ENCODE data around the gene CCDC15. TPM values are rescaled to one million over a fixed set of nuclear protein-coding genes. Genes with fewer than 3 reads are reported as not detected.

Gene CCDC15
- total and polyA plus RNA-seq, 2 experiments from 2014 or later: 2.9 to 3.3 TPM

- no peak for TF ChIP-seq ZNF462 (CRISPR knock-in tag; IDR thresholded peaks at IDR 0.05)
- TF ChIP-seq ZNF331 (CRISPR knock-in tag; IDR thresholded peaks at IDR 0.05; ENCODE audit: low read depth): no peak
- TF ChIP-seq CTCF (conservative IDR thresholded peaks at IDR 0.05; ENCODE audit: low read depth in 2 of 2): no peak
- TF ChIP-seq, protein P1, sequence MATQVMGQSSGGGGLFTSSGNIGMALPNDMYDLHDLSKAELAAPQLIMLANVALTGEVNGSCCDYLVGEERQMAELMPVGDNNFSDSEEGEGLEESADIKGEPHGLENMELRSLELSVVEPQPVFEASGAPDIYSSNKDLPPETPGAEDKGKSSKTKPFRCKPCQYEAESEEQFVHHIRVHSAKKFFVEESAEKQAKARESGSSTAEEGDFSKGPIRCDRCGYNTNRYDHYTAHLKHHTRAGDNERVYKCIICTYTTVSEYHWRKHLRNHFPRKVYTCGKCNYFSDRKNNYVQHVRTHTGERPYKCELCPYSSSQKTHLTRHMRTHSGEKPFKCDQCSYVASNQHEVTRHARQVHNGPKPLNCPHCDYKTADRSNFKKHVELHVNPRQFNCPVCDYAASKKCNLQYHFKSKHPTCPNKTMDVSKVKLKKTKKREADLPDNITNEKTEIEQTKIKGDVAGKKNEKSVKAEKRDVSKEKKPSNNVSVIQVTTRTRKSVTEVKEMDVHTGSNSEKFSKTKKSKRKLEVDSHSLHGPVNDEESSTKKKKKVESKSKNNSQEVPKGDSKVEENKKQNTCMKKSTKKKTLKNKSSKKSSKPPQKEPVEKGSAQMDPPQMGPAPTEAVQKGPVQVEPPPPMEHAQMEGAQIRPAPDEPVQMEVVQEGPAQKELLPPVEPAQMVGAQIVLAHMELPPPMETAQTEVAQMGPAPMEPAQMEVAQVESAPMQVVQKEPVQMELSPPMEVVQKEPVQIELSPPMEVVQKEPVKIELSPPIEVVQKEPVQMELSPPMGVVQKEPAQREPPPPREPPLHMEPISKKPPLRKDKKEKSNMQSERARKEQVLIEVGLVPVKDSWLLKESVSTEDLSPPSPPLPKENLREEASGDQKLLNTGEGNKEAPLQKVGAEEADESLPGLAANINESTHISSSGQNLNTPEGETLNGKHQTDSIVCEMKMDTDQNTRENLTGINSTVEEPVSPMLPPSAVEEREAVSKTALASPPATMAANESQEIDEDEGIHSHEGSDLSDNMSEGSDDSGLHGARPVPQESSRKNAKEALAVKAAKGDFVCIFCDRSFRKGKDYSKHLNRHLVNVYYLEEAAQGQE (IDR thresholded peaks at IDR 0.05; ENCODE audit: unreplicated experiment): no peak
- TF ChIP-seq EZH2 (IDR thresholded peaks at IDR 0.05; ENCODE audit: low read depth, unreplicated experiment): no peak
- TF ChIP-seq ZNF114 (CRISPR knock-in tag; IDR thresholded peaks at IDR 0.05): no peak
- no peak for TF ChIP-seq CREB1 (CRISPR knock-in tag; IDR thresholded peaks at IDR 0.05; ENCODE audit: low read depth)
- no peak for TF ChIP-seq EZH2phosphoT487 (IDR thresholded peaks at IDR 0.05; ENCODE audit: unreplicated experiment)
- no peak for TF ChIP-seq STAT1 (IDR thresholded peaks at IDR 0.05; ENCODE audit: unreplicated experiment)
- TF ChIP-seq, protein P2, sequence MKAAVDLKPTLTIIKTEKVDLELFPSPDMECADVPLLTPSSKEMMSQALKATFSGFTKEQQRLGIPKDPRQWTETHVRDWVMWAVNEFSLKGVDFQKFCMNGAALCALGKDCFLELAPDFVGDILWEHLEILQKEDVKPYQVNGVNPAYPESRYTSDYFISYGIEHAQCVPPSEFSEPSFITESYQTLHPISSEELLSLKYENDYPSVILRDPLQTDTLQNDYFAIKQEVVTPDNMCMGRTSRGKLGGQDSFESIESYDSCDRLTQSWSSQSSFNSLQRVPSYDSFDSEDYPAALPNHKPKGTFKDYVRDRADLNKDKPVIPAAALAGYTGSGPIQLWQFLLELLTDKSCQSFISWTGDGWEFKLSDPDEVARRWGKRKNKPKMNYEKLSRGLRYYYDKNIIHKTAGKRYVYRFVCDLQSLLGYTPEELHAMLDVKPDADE (IDR thresholded peaks at IDR 0.05): no peak
- no peak for TF ChIP-seq JUNB (IDR thresholded peaks at IDR 0.05; ENCODE audit: unreplicated experiment)
- no peak for TF ChIP-seq NANOG (IDR thresholded peaks at IDR 0.05; ENCODE audit: borderline replicate concordance)
- TF ChIP-seq POLR2AphosphoS5 (IDR thresholded peaks at IDR 0.05; ENCODE audit: low read depth): no peak
- H3K4me3 Mint-ChIP-seq: no peak overlapping the region
- no peak overlapping the region for H2AFZ ChIP-seq
- ATAC-seq (no peak), DNase-seq (ENCODE audit: low spot score) (no peak)
- peaks cover 3% of the 10 kb centered on the region for H3K27me3 Mint-ChIP-seq (ENCODE audit: insufficient read depth, low read depth, poor library complexity)
- no peak overlapping the region for H3K27ac Mint-ChIP-seq
- H3K27me3 ChIP-seq (ENCODE audit: insufficient read depth): peaks cover 4% of the 10 kb centered on the region; the same call in 1 of the 2 replicates
- H3F3A ChIP-seq (replicated peaks; ENCODE audit: low read depth): no peaks in the 10 kb centered on the region
- no peak overlapping the region for H3K4me3 ChIP-seq
- no peaks in the 10 kb centered on the region for H3K79me2 ChIP-seq (replicated peaks; ENCODE audit: insufficient read depth)
- H3K27ac ChIP-seq (ENCODE audit: low read depth): no peak overlapping the region
- no peak overlapping the region for H3K4me2 ChIP-seq
- no peaks in the 10 kb centered on the region for H4K20me1 ChIP-seq (replicated peaks; ENCODE audit: insufficient read depth)
- no peaks in the 10 kb centered on the region for H3K36me3 ChIP-seq (ENCODE audit: insufficient read depth)
- no peaks in the 10 kb centered on the region for H3K9me2 ChIP-seq (ENCODE audit: insufficient read depth)
- no peaks in the 10 kb centered on the region for H3K4me1 ChIP-seq (ENCODE audit: insufficient read depth)
- no peaks in the 10 kb centered on the region for H3K36me3 Mint-ChIP-seq (ENCODE audit: low read depth)
- H3K4me1 Mint-ChIP-seq: no peaks in the 10 kb centered on the region
- H3K9me3 Mint-ChIP-seq: no peaks in the 10 kb centered on the region
These were observed 12.3 kb upstream of the CCDC15 start for GRCh38 chr11:124941703-124942102.
